ENCODE measurements around the gene KCNJ5.

The KCNJ5 gene

GRCh38 chr11:128872094-128872493 lies 19.1 kb upstream of the KCNJ5 start:
- no peak for DNase-seq

GRCh38 chr11:128872594-128872993 lies 18.6 kb upstream of the KCNJ5 start:
- DNase-seq = no peak

- DNase-seq = no peak
Observed at GRCh38 chr11:128874427-128874826, 16.7 kb upstream of the KCNJ5 start.

- no peak for DNase-seq
Observed at GRCh38 chr11:128876133-128876650, 15.0 kb upstream of the KCNJ5 start.

GRCh38 chr11:128877726-128878125 lies 13.4 kb upstream of the KCNJ5 start:
- DNase-seq = no peak

GRCh38 chr11:128878455-128878854 lies 12.7 kb upstream of the KCNJ5 start:
- no peak for DNase-seq

- no peak for DNase-seq
Observed at GRCh38 chr11:128879817-128880216, 11.3 kb upstream of the KCNJ5 start.

GRCh38 chr11:128881221-128881620 lies 9.9 kb upstream of the KCNJ5 start:
- no peak for DNase-seq

- DNase-seq = no peak
Observed at GRCh38 chr11:128882451-128882850, 8.7 kb upstream of the KCNJ5 start.

- no peak for DNase-seq
Observed at GRCh38 chr11:128884054-128884453, 7.1 kb upstream of the KCNJ5 start.

- peak; percentile 11 to 58 for DNase-seq
Observed at GRCh38 chr11:128884703-128885338, 6.3 kb upstream of the KCNJ5 start.

GRCh38 chr11:128886406-128887124 lies 4.6 kb upstream of the KCNJ5 start:
- no peak for DNase-seq

GRCh38 chr11:128888034-128888985 lies 2.8 kb upstream of the KCNJ5 start:
- no peak for DNase-seq

GRCh38 chr11:128889657-128890213 lies 1.4 kb upstream of the KCNJ5 start:
- DNase-seq = no peak

GRCh38 chr11:128890216-128890542 lies 977 bp upstream of the KCNJ5 start:
- DNase-seq = no peak

- DNase-seq = no peak
Observed at GRCh38 chr11:128891913-128892398, 800 bp downstream of the KCNJ5 start.

GRCh38 chr11:128892866-128893565 lies 1.9 kb downstream of the KCNJ5 start:
- peak in 1 of 2 experiments; percentile 25 for DNase-seq

- no peak for DNase-seq
Observed at GRCh38 chr11:128893578-128894285, 2.6 kb downstream of the KCNJ5 start.

- DNase-seq = no peak
Observed at GRCh38 chr11:128894286-128894681, 3.1 kb downstream of the KCNJ5 start.

GRCh38 chr11:128894685-128895084 lies 3.5 kb downstream of the KCNJ5 start:
- no peak for DNase-seq

GRCh38 chr11:128895526-128895925 lies 4.4 kb downstream of the KCNJ5 start:
- DNase-seq = no peak

GRCh38 chr11:128896356-128896755 lies 5.2 kb downstream of the KCNJ5 start:
- DNase-seq = no peak

Data from cerebellar nuclear complex (tissue), 1 donor.